GM18498 (cell line): ENCODE measurements around the gene TM6SF1.
"Not testable (repeated sequence)": the region's sequence is repeated elsewhere in the genome, so short reads cannot be mapped to it uniquely, and the experiment has no call there.

Source experiments
- ATAC-seq: cut with Tn5 transposase; IDR thresholded peaks from one replicate; pipeline ENCODE4 v1.9.1; 2021; ENCODE audit warnings: mild to moderate bottlenecking, moderate library complexity; ENCODE audit not compliant: unreplicated experiment

TM6SF1 gene

GRCh38 chr15:83106994-83107840 is at the start of gene TM6SF1:
TM6SF1 (plus strand) TSS chr15:83107645; CDS start chr15:83107681, 36 bp downstream.
- ATAC-seq: peak; percentile 41

- no peak for ATAC-seq
These were observed 49.6 kb upstream of the TM6SF1 start for GRCh38 chr15:83057696-83058376.

- ATAC-seq: no peak
These were observed 45.8 kb upstream of the TM6SF1 start for GRCh38 chr15:83061680-83062079.

- no peak for ATAC-seq
These were observed 44.7 kb upstream of the TM6SF1 start for GRCh38 chr15:83062768-83063180.

- ATAC-seq: no peak
These were observed 43.9 kb upstream of the TM6SF1 start for GRCh38 chr15:83063551-83063950.

- ATAC-seq: no peak
These were observed 42.6 kb upstream of the TM6SF1 start for GRCh38 chr15:83064859-83065258.

GRCh38 chr15:83065431-83065830 is 42.0 kb upstream of the TM6SF1 start:
- no peak for ATAC-seq

GRCh38 chr15:83066034-83066733 is 41.3 kb upstream of the TM6SF1 start:
- no peak for ATAC-seq

- ATAC-seq: peak; percentile 88
These were observed 40.5 kb upstream of the TM6SF1 start, which contains the start of gene BTBD1 for GRCh38 chr15:83066734-83067637. BTBD1 (minus strand) TSS chr15:83067252; CDS start chr15:83067151, 101 bp downstream.

DNA sequence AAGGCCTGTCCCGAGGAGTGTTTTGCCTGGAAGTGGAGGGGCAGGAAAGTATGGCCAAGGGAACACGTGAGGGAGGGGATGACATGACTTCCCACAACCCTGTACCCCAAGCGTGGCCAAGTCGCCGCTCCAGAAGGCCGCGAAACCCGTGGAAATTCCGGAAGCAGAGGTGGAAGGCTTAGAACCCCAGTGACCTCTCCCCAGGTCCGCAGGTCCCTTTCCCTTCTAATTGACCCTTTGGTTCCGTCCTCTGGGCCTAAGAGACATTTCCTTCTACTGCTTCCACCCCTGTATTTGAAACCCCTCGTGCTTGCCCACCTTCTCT is 39.8 kb upstream of the TM6SF1 start:
- ATAC-seq: no peak

DNA sequence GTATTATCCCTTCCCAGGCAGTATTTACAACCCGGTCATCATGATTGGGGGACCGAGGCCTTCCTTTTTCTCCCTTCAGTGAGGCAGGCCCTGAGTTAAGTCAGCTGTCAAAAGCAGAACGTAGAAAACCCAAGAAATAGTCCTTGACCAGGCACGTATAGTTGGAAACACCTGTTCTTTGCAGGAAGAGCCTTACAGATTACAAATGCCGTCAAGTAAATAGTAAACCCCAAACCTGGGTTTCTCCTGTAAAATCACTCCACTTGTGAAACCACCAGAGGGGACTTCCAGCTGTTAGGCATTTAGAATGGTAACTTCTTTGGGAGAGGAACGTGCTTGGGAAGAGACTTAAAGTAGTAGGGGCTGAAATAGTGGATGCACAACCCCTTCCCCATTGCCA is 39.4 kb upstream of the TM6SF1 start:
- no peak for ATAC-seq

GRCh38 chr15:83069211-83069642 is 38.2 kb upstream of the TM6SF1 start:
- ATAC-seq: not testable (repeated sequence)

DNA sequence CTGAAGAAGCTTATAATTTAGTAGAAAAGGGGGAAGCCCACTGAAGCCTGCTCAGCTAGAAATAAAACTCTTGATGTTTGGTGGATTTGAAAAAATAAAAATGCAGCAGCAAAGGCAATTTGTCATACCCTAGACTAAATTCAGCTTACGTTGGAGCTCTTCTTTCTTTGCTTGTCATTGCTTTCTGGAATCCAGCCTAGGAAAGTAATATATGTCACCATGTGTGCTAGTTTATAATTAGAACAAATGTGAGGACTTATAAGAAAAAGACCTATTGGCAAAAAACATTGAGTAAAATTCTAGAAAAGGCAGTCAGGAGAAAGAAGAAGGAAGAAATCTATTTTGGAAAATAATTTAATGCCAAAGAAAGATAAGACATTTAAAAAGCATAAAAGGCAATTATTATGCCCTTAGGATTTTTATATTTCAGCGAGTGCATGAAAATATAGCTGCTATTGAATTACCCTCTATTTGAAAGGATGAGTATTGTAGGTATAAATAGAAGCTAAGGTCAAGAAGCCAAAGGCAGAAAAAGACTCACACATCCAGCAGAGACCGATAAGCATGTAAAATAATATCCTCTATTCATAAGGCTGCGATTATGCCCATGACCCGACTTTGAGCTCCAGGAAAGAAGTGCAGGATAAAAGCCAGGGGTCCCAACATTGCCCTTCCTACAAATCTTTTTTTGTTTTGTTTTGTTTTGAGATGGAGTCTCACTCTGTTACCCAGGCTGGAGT is 29.8 kb upstream of the TM6SF1 start:
- ATAC-seq: no peak

DNA sequence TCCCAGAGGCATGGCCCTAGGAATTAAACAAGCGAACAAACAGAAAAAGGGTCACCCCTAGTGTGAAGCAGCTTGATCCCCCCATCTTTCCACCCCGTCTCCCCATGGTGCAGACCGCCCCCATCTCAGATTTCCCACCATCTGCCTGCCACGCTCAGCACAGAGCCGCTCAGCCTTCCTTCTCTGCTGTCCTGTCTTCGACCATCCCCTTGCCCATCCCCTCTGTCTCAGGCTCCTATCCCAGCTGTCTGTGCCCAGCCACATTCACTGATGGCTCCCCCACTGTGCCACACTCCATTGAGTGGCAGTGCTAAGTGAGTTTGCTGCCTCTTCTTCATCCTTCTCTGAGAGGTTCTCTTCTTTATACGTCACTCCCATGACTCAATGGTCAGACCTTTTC is 28.7 kb upstream of the TM6SF1 start:
- no peak for ATAC-seq

DNA sequence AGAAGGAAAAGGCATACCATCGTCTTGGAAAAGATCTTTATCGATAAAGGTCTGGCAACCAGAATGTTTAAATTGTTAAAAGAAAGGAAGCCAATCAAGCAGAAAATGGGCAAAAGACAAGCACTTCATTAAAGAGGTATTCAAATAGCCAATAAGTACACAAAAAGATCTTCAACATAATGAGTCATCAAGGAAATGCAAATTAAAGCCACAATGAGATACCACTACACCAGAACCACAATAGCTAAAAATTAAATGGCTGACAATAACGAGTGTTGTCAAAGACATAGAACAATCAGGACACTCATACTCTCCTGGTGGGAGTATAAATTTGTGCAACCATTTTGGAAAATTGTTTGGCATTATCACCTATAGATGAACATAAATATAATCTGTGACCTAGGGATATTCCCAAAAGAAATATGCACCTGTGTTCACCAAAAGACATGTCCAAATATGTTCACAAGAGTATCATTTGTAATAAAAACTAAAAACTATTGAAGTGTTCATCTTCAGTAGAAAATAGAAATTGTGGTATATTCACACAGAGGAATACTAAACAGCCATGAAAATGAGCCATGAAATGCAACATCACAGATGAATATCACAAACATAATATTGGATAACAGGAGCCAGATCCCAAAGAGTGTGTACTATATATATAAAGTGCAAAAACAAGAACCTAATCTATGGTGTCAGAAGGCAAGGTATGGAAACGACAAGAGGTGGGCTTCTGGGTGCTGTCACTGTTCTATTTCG is 26.0 kb upstream of the TM6SF1 start:
- ATAC-seq: no peak

DNA sequence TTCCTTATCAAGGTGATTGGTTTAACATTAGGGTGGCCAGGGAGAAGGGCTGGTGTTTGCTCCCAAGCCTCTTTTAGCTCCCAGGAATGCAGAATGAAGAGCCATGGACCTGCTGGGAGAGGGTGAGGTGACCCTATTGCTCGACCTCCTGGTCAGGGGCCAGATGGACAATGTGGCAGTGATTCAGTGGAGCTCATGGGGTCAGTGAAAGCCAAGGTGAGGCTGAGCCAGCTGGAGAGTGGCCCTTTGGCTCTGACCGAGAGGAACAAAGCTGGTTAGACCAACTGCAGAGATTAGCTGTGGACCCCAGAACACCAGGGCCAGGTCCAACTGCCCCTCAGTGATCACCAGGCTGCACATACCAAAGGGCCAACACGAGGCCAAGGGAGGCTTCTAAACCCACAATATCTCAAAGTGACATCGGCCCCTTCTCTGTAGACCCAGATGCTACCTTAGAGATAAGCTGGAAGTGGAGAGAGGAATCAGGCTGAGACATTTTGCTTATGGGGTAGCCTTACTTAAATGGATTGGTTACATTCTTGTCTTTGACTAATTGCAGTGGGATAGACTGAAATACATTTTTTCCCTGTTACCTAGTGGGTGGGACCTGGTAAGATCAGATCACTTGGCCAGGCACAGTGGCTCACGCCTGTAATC is 24.6 kb upstream of the TM6SF1 start:
- no peak for ATAC-seq

- not testable (repeated sequence) for ATAC-seq
These were observed 22.0 kb upstream of the TM6SF1 start for GRCh38 chr15:83085461-83085860.

DNA sequence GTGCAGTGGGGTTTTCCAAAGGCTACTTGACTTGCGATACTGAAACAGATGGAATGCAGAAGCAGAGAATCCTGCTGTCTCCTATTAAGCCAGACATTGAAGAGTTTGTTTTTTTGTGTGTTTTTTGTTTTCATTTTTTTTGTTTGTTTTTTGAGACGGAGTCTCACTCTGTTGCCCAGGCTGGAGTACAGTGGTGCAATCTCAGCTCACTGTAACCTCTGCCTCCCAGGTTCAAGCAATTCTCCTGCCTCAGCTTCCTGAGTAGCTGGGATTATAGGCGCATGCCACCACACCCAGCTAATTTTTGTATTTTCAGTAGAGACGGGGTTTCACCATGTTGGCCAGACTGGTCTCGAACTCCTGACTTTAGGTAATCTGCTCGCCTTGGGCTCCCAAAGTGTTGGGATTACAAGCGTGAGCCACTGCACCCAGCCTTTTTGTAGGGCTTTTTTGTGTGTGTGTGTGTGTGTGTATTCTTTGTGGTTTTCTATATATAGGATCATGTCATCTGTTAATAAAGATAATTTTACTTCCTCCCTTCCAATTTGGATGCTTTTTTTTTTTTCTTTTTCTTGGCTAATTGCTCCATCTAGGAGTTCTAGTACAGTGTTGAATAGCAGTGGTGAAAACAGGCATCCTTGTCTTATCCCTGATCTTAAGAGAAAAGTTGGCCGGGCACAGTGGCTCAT is 21.4 kb upstream of the TM6SF1 start:
- not testable (repeated sequence) for ATAC-seq
